Measurements from ENCODE around the gene MPL. TPM values are rescaled to one million over a fixed set of nuclear protein-coding genes. Genes with fewer than 3 reads are reported as not detected.

MPL gene
- total and polyA plus RNA-seq, 10 of the 15 experiments (the other 5 are each of a cell fraction or from before 2014, with no cell fraction given), result not detected

DNA sequence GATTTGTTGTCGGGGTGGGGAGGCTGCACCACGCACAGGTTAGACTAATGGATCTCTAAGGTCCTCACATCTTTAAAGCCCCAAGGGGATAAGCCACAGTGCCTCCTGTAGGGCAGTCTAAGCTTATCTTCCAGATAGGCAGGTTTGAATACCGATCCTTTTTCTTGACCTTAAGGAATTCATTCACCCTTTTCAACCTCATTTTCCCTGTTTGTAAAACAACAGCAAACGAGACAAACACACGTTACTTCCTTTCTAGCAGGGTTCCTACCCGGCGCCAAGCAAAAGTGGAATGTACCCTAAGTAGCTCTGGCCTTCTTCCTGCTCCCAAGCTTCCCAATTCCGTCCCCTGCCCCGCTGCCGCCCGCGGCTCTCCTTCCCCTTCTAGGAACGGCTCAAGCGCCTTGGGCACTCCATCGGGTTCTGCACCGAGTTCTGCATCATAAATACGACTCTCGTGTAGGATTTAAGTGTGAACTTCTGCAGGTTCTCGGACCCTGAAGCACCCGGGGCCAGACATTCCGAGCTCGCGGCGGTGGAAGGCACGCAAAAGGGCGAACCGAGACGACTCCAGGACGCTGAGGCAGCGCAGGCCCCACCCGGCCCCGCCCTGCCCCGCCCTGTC is 20.6 kb downstream of the MPL start (continued):
- TF ChIP-seq, protein P1, sequence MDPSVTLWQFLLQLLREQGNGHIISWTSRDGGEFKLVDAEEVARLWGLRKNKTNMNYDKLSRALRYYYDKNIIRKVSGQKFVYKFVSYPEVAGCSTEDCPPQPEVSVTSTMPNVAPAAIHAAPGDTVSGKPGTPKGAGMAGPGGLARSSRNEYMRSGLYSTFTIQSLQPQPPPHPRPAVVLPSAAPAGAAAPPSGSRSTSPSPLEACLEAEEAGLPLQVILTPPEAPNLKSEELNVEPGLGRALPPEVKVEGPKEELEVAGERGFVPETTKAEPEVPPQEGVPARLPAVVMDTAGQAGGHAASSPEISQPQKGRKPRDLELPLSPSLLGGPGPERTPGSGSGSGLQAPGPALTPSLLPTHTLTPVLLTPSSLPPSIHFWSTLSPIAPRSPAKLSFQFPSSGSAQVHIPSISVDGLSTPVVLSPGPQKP (IDR thresholded peaks at IDR 0.05; ENCODE audit: low read depth, low read length), result no peak
- TF ChIP-seq, protein P2, sequence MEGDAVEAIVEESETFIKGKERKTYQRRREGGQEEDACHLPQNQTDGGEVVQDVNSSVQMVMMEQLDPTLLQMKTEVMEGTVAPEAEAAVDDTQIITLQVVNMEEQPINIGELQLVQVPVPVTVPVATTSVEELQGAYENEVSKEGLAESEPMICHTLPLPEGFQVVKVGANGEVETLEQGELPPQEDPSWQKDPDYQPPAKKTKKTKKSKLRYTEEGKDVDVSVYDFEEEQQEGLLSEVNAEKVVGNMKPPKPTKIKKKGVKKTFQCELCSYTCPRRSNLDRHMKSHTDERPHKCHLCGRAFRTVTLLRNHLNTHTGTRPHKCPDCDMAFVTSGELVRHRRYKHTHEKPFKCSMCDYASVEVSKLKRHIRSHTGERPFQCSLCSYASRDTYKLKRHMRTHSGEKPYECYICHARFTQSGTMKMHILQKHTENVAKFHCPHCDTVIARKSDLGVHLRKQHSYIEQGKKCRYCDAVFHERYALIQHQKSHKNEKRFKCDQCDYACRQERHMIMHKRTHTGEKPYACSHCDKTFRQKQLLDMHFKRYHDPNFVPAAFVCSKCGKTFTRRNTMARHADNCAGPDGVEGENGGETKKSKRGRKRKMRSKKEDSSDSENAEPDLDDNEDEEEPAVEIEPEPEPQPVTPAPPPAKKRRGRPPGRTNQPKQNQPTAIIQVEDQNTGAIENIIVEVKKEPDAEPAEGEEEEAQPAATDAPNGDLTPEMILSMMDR (IDR thresholded peaks at IDR 0.05 in 2 of 3, conservative IDR thresholded peaks at IDR 0.05 in 1 of 3; ENCODE audit: control insufficient read depth in 2 of 3, extremely low read depth in 1 of 3, insufficient read depth in 1 of 3, low read depth in 3 of 3, low read length in 3 of 3), result peak; percentile 42 to 56 (median 48)
- TF ChIP-seq, protein P3, sequence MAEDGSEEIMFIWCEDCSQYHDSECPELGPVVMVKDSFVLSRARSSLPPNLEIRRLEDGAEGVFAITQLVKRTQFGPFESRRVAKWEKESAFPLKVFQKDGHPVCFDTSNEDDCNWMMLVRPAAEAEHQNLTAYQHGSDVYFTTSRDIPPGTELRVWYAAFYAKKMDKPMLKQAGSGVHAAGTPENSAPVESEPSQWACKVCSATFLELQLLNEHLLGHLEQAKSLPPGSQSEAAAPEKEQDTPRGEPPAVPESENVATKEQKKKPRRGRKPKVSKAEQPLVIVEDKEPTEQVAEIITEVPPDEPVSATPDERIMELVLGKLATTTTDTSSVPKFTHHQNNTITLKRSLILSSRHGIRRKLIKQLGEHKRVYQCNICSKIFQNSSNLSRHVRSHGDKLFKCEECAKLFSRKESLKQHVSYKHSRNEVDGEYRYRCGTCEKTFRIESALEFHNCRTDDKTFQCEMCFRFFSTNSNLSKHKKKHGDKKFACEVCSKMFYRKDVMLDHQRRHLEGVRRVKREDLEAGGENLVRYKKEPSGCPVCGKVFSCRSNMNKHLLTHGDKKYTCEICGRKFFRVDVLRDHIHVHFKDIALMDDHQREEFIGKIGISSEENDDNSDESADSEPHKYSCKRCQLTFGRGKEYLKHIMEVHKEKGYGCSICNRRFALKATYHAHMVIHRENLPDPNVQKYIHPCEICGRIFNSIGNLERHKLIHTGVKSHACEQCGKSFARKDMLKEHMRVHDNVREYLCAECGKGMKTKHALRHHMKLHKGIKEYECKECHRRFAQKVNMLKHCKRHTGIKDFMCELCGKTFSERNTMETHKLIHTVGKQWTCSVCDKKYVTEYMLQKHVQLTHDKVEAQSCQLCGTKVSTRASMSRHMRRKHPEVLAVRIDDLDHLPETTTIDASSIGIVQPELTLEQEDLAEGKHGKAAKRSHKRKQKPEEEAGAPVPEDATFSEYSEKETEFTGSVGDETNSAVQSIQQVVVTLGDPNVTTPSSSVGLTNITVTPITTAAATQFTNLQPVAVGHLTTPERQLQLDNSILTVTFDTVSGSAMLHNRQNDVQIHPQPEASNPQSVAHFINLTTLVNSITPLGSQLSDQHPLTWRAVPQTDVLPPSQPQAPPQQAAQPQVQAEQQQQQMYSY (CRISPR knock-in tag; IDR thresholded peaks at IDR 0.05), result no peak
- TF ChIP-seq, protein P4, sequence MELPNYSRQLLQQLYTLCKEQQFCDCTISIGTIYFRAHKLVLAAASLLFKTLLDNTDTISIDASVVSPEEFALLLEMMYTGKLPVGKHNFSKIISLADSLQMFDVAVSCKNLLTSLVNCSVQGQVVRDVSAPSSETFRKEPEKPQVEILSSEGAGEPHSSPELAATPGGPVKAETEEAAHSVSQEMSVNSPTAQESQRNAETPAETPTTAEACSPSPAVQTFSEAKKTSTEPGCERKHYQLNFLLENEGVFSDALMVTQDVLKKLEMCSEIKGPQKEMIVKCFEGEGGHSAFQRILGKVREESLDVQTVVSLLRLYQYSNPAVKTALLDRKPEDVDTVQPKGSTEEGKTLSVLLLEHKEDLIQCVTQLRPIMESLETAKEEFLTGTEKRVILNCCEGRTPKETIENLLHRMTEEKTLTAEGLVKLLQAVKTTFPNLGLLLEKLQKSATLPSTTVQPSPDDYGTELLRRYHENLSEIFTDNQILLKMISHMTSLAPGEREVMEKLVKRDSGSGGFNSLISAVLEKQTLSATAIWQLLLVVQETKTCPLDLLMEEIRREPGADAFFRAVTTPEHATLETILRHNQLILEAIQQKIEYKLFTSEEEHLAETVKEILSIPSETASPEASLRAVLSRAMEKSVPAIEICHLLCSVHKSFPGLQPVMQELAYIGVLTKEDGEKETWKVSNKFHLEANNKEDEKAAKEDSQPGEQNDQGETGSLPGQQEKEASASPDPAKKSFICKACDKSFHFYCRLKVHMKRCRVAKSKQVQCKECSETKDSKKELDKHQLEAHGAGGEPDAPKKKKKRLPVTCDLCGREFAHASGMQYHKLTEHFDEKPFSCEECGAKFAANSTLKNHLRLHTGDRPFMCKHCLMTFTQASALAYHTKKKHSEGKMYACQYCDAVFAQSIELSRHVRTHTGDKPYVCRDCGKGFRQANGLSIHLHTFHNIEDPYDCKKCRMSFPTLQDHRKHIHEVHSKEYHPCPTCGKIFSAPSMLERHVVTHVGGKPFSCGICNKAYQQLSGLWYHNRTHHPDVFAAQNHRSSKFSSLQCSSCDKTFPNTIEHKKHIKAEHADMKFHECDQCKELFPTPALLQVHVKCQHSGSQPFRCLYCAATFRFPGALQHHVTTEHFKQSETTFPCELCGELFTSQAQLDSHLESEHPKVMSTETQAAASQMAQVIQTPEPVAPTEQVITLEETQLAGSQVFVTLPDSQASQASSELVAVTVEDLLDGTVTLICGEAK (IDR thresholded peaks at IDR 0.05; ENCODE audit: borderline replicate concordance), result no peak
- TF ChIP-seq EZH2 (IDR thresholded peaks at IDR 0.05; ENCODE audit: borderline replicate concordance, control insufficient read depth, low read depth, low read length) (no peak), KDM1A (IDR thresholded peaks at IDR 0.05; ENCODE audit: borderline replicate concordance) (no peak), RB1 (IDR thresholded peaks at IDR 0.05; ENCODE audit: borderline replicate concordance) (no peak), ZNF622 (IDR thresholded peaks at IDR 0.05) (no peak), ZNF24 (IDR thresholded peaks at IDR 0.05) (no peak), IRF4 (IDR thresholded peaks at IDR 0.05; ENCODE audit: low read depth, low read length) (no peak), ZNF384 (IDR thresholded peaks at IDR 0.05; ENCODE audit: borderline replicate concordance, low read depth, low read length) (no peak), BRCA1 (IDR thresholded peaks at IDR 0.05; ENCODE audit: low read depth, low read length) (no peak)
- TF ChIP-seq, protein P5, sequence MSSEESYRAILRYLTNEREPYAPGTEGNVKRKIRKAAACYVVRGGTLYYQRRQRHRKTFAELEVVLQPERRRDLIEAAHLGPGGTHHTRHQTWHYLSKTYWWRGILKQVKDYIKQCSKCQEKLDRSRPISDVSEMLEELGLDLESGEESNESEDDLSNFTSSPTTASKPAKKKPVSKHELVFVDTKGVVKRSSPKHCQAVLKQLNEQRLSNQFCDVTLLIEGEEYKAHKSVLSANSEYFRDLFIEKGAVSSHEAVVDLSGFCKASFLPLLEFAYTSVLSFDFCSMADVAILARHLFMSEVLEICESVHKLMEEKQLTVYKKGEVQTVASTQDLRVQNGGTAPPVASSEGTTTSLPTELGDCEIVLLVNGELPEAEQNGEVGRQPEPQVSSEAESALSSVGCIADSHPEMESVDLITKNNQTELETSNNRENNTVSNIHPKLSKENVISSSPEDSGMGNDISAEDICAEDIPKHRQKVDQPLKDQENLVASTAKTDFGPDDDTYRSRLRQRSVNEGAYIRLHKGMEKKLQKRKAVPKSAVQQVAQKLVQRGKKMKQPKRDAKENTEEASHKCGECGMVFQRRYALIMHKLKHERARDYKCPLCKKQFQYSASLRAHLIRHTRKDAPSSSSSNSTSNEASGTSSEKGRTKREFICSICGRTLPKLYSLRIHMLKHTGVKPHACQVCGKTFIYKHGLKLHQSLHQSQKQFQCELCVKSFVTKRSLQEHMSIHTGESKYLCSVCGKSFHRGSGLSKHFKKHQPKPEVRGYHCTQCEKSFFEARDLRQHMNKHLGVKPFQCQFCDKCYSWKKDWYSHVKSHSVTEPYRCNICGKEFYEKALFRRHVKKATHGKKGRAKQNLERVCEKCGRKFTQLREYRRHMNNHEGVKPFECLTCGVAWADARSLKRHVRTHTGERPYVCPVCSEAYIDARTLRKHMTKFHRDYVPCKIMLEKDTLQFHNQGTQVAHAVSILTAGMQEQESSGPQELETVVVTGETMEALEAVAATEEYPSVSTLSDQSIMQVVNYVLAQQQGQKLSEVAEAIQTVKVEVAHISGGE (CRISPR knock-in tag; IDR thresholded peaks at IDR 0.05), result no peak
- TF ChIP-seq, protein P6, sequence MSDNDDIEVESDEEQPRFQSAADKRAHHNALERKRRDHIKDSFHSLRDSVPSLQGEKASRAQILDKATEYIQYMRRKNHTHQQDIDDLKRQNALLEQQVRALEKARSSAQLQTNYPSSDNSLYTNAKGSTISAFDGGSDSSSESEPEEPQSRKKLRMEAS (IDR thresholded peaks at IDR 0.05; ENCODE audit: low read depth, low read length), result no peak

All from GM12878 (cell line).